ENCODE measurements around the gene ZFP36L1. TPM values are rescaled to one million over a fixed set of nuclear protein-coding genes. Genes with fewer than 3 reads are reported as not detected.

ZFP36L1 gene
- total and polyA plus RNA-seq, 2 of the 13 experiments (the other 11 are each of a cell fraction or from before 2014, with no cell fraction given): 7.4 to 10.2 TPM

- TF ChIP-seq KLF9 (CRISPR knock-in tag; IDR thresholded peaks at IDR 0.05; ENCODE audit: low read depth) (no peak), SRSF1 (optimal IDR thresholded peaks at IDR 0.05; ENCODE audit: low read depth, low read length) (no peak), TP53 (CRISPR knock-in tag; conservative IDR thresholded peaks at IDR 0.05) (no peak), REST (IDR thresholded peaks at IDR 0.05; ENCODE audit: borderline replicate concordance in 1 of 2, low read depth in 1 of 2, low read length in 2 of 2) (no peak), ZFP36L1 (CRISPR knock-in tag; IDR thresholded peaks at IDR 0.05) (no peak)
Measured at GRCh38 chr14:68822132-68822651, 29.3 kb upstream of the ZFP36L1 start (continued).

GRCh38 chr14:68820999-68821683, 28.3 kb upstream of the ZFP36L1 start:
- H3K79me2 ChIP-seq (ENCODE audit: insufficient read depth, low read length): no peaks in the 10 kb centered on the region
- H3K4me1 ChIP-seq (ENCODE audit: insufficient read depth, low read length): peaks cover 94% of the 10 kb centered on the region
- FAIRE-seq: no peak
- no peak overlapping the region for H3K9ac ChIP-seq (ENCODE audit: insufficient read depth, low read depth, low read length)
- no peaks in the 10 kb centered on the region for H4K20me1 ChIP-seq (ENCODE audit: insufficient read depth, low read length)
- no peak for ATAC-seq
- H3K36me3 ChIP-seq (replicated peaks in 1 of 2; ENCODE audit: control insufficient read depth in 1 of 2, insufficient read depth in 2 of 2, low read length in 2 of 2): no peaks in the 10 kb centered on the region
- 63% methylated on average over 6 of the region's 18 CpGs for WGBS (ENCODE audit: low lambda C conversion rate)
- BruUV-seq (replicated peaks): no TSS peak
- ChIA-PET POLR2A (no interaction called here), CTCF (ENCODE audit: low intra/inter-chr PET ratio, low total read pairs) (no interaction called here)
- H3K4me3 ChIP-seq (replicated peaks in 1 of 3; ENCODE audit: insufficient read depth in 1 of 3, low read depth in 2 of 3, low read length in 3 of 3): no peak overlapping the region
- H3K27ac ChIP-seq (ENCODE audit: extremely low read length, insufficient read depth, low read length): no peak overlapping the region
- no peaks in the 10 kb centered on the region for H3K27me3 ChIP-seq (ENCODE audit: control insufficient read depth in 1 of 2, insufficient read depth in 2 of 2, low read length in 2 of 2)
- no peak overlapping the region for H2AFZ ChIP-seq (ENCODE audit: low read length)
- intact Hi-C loops (cut with micrococcal nuclease; ENCODE audit: unreplicated experiment) (no loop called here), in situ Hi-C loops (cut with HindIII; ENCODE audit: extremely low pct_ligation_motif_present, low pct_unique_long_range_greater_than_20kb) (loop anchor here (25.0 kb wide), 1 partner anchor 1209 kb away; the partner anchor contains the start of genes ARG2 and PIGH)
- no peak overlapping the region for H3K4me2 ChIP-seq (ENCODE audit: low read depth, low read length)
- no peaks in the 10 kb centered on the region for H3K9me3 ChIP-seq (ENCODE audit: low read length)
- no peak for DNase-seq (ENCODE audit: low spot score)
- no peak for TF ChIP-seq ZNF609 (CRISPR knock-in tag; IDR thresholded peaks at IDR 0.05; ENCODE audit: borderline replicate concordance)
- no peak for TF ChIP-seq YEATS4 (CRISPR knock-in tag; IDR thresholded peaks at IDR 0.05; ENCODE audit: borderline replicate concordance)
- TF ChIP-seq SCMH1 (CRISPR knock-in tag; IDR thresholded peaks at IDR 0.05; ENCODE audit: borderline replicate concordance): no peak
- TF ChIP-seq SAP130 (CRISPR knock-in tag; IDR thresholded peaks at IDR 0.05; ENCODE audit: low read depth): no peak
- 0 out of 2 replicates have a peak, but pooled peaks have one; percentile 23 for TF ChIP-seq LBX2 (CRISPR knock-in tag; IDR thresholded peaks at IDR 0.05; ENCODE audit: borderline replicate concordance)
- TF ChIP-seq HOXA9 (CRISPR knock-in tag; IDR thresholded peaks at IDR 0.05; ENCODE audit: borderline replicate concordance): no peak
- TF ChIP-seq ZNF768 (CRISPR knock-in tag; IDR thresholded peaks at IDR 0.05): 0 out of 2 replicates have a peak, but pooled peaks have one; percentile 23

Data from HepG2 (cell line).